ENCODE measurements around the gene TNFRSF1B.
"Not testable (repeated sequence)": the region's sequence is repeated elsewhere in the genome, so short reads cannot be mapped to it uniquely, and the experiment has no call there.

TNFRSF1B gene

GRCh38 chr1:12222700-12223099 lies 55.9 kb downstream of the TNFRSF1B start:
- not testable (repeated sequence) for DNase-seq (ENCODE audit: low read depth)

GRCh38 chr1:12224092-12224491 lies 57.3 kb downstream of the TNFRSF1B start:
- not testable (repeated sequence) for DNase-seq (ENCODE audit: low read depth)

DNA sequence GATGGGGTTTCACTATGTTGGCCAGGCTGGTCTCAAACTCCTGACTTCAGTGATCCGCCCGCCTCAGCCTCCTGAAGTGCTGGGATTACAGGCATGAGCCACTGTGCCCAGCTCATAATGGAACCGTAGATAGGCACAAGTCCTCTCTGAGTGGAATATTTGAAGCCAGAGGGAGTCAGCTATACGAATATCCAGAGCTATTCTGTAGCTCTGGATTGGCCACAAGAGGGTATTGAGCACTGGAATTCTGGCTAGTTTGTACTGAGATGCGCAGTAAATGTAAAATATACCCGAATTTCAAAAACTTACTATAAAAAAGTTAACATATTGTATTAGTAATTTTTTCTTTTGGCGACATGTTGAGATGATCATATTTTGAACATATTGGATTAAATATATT lies 62.2 kb downstream of the TNFRSF1B start:
- no peak for DNase-seq (ENCODE audit: low read depth)

- DNase-seq (ENCODE audit: low read depth) = no peak
Measured at GRCh38 chr1:12229386-12229834, 62.6 kb downstream of the TNFRSF1B start.

GRCh38 chr1:12229835-12230548 lies 63.2 kb downstream of the TNFRSF1B start, which contains the start of gene VPS13D:
VPS13D (plus strand) TSS chr1:12230030; CDS start chr1:12234267, 4,237 bp downstream.
- DNase-seq (ENCODE audit: low read depth) = no peak

DNA sequence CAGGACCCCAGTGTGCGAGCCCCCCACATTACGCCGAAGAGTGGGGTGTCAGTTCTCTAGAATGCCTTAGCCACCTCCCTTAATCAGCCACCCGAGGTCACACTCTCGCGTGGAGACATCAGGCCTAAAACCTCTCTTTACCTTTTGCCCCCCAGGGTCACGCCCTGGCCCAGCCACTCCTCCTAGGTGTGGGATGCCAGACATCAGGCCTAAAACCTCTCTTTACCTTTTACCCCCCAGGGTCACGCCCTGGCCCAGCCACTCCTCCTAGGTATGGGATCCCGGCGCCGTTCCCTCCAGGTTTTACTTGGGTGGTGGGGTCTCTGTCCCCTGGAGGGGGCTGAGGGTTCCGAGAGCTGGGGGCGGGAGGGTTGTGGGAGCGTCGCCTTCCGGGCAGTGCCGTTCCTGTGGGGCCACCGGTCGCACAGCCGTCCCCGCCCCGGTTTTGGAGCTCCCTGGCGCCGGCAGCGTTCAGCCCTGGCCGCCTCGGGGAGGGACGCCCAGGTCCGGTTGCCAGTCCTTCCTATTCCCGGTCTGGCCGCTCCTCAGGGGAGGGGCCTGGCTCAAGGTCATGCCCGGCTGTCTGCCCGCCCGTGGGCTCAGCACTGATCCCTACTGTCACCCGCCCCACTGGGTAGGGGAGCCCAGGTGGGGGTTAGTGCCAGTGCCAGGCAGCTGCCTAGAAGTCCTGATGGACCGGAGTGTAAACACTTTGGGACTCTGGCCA lies 63.9 kb downstream of the TNFRSF1B start:
- no peak for DNase-seq (ENCODE audit: low read depth)

DNA sequence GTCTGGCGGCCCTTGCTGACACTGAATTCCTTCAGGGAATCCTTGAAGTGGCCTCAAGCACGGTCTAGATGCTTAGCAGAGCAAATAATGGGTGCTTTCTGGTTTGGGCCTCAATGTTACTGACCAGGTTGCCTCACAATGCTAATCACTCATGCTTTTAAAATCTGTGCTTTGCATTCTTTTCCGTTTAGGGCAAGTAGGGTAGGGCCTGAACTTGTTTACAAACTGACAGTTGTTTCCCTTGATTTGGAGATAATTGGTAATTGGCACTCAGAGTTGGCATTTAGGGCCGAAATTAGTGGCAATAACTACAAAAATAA lies 64.4 kb downstream of the TNFRSF1B start:
- DNase-seq (ENCODE audit: low read depth) = no peak

DNA sequence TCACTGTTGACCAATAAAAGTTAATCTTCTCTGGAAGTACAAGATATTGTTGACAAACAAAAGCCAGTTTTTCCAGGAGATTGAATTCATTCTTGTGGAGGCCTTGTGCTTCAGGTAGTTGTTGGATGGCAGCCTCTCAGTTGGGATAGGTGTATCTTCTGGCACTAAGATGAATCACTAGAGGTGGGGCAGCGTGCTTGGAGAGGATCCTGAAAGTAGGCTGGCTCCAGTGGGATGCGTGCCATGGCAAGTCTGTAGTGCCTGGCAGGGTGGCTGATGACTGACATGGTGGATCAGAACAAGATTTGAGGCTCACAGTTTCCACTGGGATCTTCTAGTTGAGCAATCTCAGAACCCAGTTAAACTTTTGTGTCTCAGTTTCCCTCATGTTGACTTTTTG lies 65.4 kb downstream of the TNFRSF1B start:
- DNase-seq (ENCODE audit: low read depth) = no peak

GRCh38 chr1:12244078-12244477 lies 77.3 kb downstream of the TNFRSF1B start:
- DNase-seq (ENCODE audit: low read depth) = no peak

- no peak for DNase-seq (ENCODE audit: low read depth)
Measured at GRCh38 chr1:12244585-12244984, 77.8 kb downstream of the TNFRSF1B start.

DNA sequence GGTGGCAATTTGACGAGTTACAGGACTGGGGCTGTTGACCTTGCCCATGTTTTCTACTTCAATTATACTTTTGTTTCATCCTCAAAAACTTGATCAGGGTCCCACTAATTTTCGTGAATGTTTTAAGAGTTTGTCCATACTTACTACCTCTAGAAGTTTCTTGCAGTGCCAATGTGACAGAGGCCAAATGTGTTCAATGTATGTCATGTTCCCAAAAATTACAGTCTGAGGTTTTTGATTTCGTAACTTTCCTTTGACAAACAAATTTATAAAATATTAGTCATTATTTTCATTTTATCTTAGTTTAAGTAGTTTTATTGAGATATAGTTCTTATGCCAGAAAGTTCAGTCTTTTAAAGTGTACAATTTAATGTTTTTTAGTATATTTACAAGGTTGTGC lies 78.3 kb downstream of the TNFRSF1B start:
- no peak for DNase-seq (ENCODE audit: low read depth)

DNA sequence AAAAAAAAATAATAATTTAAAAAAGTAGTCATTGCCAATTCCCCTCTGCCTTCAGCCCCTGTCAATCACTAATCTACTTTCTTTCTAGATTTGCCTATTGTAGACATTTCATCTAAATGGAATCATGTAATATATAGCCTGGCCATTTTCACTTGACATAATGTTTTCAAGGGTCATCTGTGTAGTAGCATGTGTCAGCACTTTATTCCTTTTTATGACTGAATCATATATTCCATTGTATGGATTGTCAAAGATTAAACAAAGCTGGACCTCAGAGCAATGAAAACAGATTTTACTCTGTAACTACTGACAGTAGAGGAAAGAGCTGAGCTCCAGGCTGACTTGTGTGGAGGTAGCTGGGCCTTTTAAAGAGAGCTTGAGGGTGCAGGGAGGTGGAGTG lies 78.9 kb downstream of the TNFRSF1B start:
- DNase-seq (ENCODE audit: low read depth) = no peak

DNA sequence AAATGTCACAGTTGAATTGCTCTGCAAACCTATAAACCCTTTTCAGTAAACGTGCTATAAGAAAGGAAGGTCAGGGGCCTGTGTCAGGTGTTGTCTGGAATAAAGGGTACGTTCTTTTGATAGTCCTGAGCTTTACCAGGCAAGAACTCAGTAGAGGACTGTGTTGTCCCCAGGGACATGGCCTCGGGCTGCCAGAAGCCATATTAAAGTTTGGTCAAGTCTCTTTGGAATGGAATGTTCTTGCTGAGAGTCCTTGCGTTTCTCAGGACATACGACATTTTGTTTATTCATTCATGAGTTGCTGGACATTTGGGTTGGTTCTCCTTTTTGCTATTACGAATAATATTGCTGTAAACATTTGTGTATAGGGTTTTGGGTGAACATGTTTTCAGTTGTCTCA lies 79.8 kb downstream of the TNFRSF1B start:
- no peak for DNase-seq (ENCODE audit: low read depth)

DNA sequence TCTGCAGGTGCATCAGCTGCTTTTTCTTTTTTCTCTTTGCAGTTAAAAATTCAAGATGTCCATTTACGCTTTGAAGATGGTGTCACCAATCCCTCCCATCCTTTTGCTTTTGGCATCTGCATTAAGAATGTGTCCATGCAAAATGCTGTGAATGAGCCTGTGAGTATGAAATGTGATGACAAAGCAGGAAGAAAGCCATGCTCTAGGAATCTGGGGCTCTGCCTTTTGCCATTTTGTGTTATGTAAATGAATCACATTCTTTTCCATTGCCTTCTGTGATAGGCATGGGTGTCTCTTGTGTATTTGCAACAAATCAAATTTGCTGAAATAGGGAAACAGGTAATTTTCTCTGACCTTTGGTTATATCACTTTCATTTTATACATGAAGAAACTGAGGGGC lies 82.4 kb downstream of the TNFRSF1B start:
- no peak for DNase-seq (ENCODE audit: low read depth)

DNA sequence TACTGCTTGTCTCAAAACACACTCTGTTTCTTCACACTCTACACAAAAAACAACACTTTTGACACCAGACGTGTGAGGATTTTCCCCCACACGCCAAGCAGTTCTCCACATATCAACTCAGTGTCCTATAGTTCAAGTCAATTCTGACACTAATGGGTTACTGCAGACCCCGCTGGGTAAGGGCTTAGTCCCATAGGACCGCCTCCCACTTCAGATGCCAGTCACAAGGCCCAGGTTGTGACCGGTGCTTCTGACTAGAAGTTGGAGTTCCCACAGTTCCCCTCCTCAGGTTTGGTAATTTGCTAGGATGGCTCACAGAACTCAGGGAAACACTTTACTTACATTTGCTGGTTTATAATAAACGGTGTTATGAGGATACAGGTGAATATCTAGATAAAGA lies 83.0 kb downstream of the TNFRSF1B start:
- no peak for DNase-seq (ENCODE audit: low read depth)

GRCh38 chr1:12251442-12251841 lies 84.7 kb downstream of the TNFRSF1B start:
- DNase-seq (ENCODE audit: low read depth) = no peak

DNA sequence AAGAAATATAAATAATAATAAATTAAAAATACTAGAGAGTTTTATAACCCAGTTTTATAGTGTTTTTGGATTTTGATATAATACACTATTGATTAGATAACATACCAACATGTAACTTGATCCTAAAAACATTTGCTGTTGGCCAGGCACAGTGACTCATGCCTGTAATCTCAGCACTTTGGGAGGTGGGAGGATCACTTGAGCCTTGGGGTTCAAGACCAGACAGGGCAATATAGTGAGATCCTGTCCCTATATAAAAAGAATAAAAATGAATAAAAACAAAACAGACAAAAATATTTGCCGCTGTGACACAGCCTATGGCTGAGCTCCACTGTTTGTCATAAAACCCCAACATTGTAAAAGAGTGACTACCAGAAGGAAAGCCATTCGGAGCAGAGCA lies 89.1 kb downstream of the TNFRSF1B start:
- no peak for DNase-seq (ENCODE audit: low read depth)

DNA sequence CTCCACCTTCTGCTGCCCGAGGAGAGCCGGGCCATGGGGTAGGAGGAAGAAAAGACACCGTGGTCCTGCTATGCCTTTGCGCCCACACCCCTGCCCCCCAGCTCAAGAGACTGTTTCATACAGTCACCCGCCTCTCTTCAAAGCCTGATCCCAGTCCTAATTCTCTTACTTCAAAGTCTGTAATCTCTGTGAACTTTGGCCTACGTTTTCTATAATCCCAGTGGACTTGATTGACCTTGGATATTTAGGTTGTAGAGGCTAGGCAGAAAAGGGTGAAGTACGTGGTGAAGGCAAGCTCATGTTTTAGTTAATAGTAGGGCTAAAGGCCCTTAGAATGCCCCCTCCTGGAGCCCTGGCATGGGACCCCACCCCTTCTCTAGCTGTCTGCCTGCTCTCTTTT lies 91.5 kb downstream of the TNFRSF1B start:
- DNase-seq (ENCODE audit: low read depth) = no peak

Measured in HS-27A (cell line).